Fibroblast of the conjunctiva (primary cell): Measurements from ENCODE around the gene RGS5.
"Not testable (repeated sequence)": the region's sequence is repeated elsewhere in the genome, so short reads cannot be mapped to it uniquely, and the experiment has no call there.

Source experiments
- DNase-seq: peaks from one replicate; pipeline ENCODE4 v3.0.0-alpha.2; 2010; ENCODE audit warnings: low read depth

RGS5 gene

GRCh38 chr1:163202833-163203451 lies at the start of gene RGS5:
Gene RGS5, minus strand, starts transcription at chr1:163202916. Its CDS starts 81 bp downstream, at chr1:163202835.
- DNase-seq, result no peak

GRCh38 chr1:163250382-163250974 lies 47.8 kb upstream of the RGS5 start:
- no peak for DNase-seq

GRCh38 chr1:163248064-163248463 lies 45.3 kb upstream of the RGS5 start:
- DNase-seq, result no peak

- DNase-seq, result not testable (repeated sequence)
Observed at GRCh38 chr1:163244648-163245047, 41.9 kb upstream of the RGS5 start.

- DNase-seq, result no peak
Observed at GRCh38 chr1:163241746-163242145, 39.0 kb upstream of the RGS5 start.

- DNase-seq, result no peak
Observed at GRCh38 chr1:163240705-163241104, 38.0 kb upstream of the RGS5 start.

GRCh38 chr1:163233643-163234042 lies 30.9 kb upstream of the RGS5 start:
- DNase-seq, result not testable (repeated sequence)

GRCh38 chr1:163231385-163231784 lies 28.7 kb upstream of the RGS5 start:
- DNase-seq, result peak; percentile 17

- DNase-seq, result no peak
Observed at GRCh38 chr1:163230827-163231226, 28.1 kb upstream of the RGS5 start.

- not testable (repeated sequence) for DNase-seq
Observed at GRCh38 chr1:163228271-163228670, 25.6 kb upstream of the RGS5 start.

- no peak for DNase-seq
Observed at GRCh38 chr1:163227126-163227525, 24.4 kb upstream of the RGS5 start.

GRCh38 chr1:163213626-163214025 lies 10.9 kb upstream of the RGS5 start:
- DNase-seq, result no peak

- no peak for DNase-seq
Observed at GRCh38 chr1:163211667-163212066, 9.0 kb upstream of the RGS5 start.

GRCh38 chr1:163205513-163205912 lies 2.8 kb upstream of the RGS5 start:
- DNase-seq, result no peak

GRCh38 chr1:163203561-163203960 lies 845 bp upstream of the RGS5 start:
- no peak for DNase-seq

- DNase-seq, result no peak
Observed at GRCh38 chr1:163201906-163202305, 810 bp downstream of the RGS5 start.

GRCh38 chr1:163197022-163197421 lies 5.7 kb downstream of the RGS5 start:
- DNase-seq, result no peak

GRCh38 chr1:163196449-163196787 lies 6.3 kb downstream of the RGS5 start:
- no peak for DNase-seq

- no peak for DNase-seq
Observed at GRCh38 chr1:163195728-163196448, 6.8 kb downstream of the RGS5 start.

GRCh38 chr1:163191301-163191700 lies 11.4 kb downstream of the RGS5 start:
- no peak for DNase-seq

- DNase-seq, result no peak
Observed at GRCh38 chr1:163188947-163189346, 13.8 kb downstream of the RGS5 start.

GRCh38 chr1:163187849-163188248 lies 14.9 kb downstream of the RGS5 start:
- no peak for DNase-seq

GRCh38 chr1:163186862-163187261 lies 15.9 kb downstream of the RGS5 start:
- DNase-seq, result no peak
